Vagina (tissue), 2 donors: ENCODE results near the gene SPATA31C2.
"Not testable (repeated sequence)": the region's sequence is repeated elsewhere in the genome, so short reads cannot be mapped to it uniquely, and the experiment has no call there.

Source experiments
- CTCF ChIP-seq, 3 experiments: fragments of 450-650 bp in 2 of 3; fragments of 200-600 bp in 1 of 3; sonication (generic) in 1 of 3; IDR thresholded peaks; one replicate each; pipeline ENCODE4 v1.5.1; 2017 to 2019; ENCODE audit warnings: antibody characterized with exemption in 3 of 3, mild to moderate bottlenecking in 2 of 3, moderate library complexity in 2 of 3
- POLR2AphosphoS5 ChIP-seq, 2 donors: sonication (generic); formaldehyde crosslinking; IDR thresholded peaks; one replicate each; pipeline ENCODE4 v1.9.0; 2017; ENCODE audit warnings: antibody characterized with exemption in 2 of 2, mild to moderate bottlenecking in 2 of 2, low read depth in 1 of 2; ENCODE audit not compliant: insufficient read depth in 1 of 2

- TF ChIP-seq CTCF (IDR thresholded peaks at IDR 0.05); POLR2AphosphoS5 (IDR thresholded peaks at IDR 0.05; ENCODE audit: insufficient read depth in 1 of 2, low read depth in 1 of 2): not testable (repeated sequence)
Observed at GRCh38 chr9:88113156-88114130, 24.8 kb downstream of the SPATA31C2 start.
